H1 (cell line): ENCODE results near the gene EPN2. TPM values are rescaled to one million over a fixed set of nuclear protein-coding genes. Genes with fewer than 3 reads are reported as not detected.

Experiments
- CTCF ChIA-PET: fragments of 300-600 bp; sonication (Branson Sonifier 250); formaldehyde crosslinking; loops from one replicate; lab custom pipeline; 2021; ENCODE audit not compliant: partially characterized antibody; lab: Charles Lee
- POLR2A ChIA-PET: fragments of 300-600 bp; sonication (Branson Sonifier 250); formaldehyde crosslinking; loops from one replicate; lab custom pipeline; 2021; ENCODE audit warnings: inconsistent platforms; ENCODE audit not compliant: partially characterized antibody; lab: Charles Lee
- DNase-seq, 2 experiments: peaks; one replicate each; pipeline versions ENCODE4 v3.0.0 to v3.0.0-alpha.2; 2010 to 2022; ENCODE audit warnings: low spot score in 2 of 2, low read depth in 1 of 2, mixed read lengths in 1 of 2
- FAIRE-seq: peaks from 2 replicates; lab custom pipeline; 2011; peaks lifted over from hg19 to GRCh38; lab: Jason Lieb, UNC
- H2AFZ ChIP-seq: 2 replicates; pipeline ENCODE4 v1.8.1; 2012; ENCODE audit warnings: low read length, inconsistent platforms
- H2AK5ac ChIP-seq: 2 replicates; pipeline ENCODE4 v1.6.1; 2013; ENCODE audit warnings: low read depth, low read length
- H2BK120ac ChIP-seq: replicated peaks from 2 replicates; pipeline ENCODE3; 2013; ENCODE audit warnings: low read depth, low read length, inconsistent platforms
- H2BK12ac ChIP-seq: 2 replicates; pipeline ENCODE4 v1.6.1; 2013; ENCODE audit warnings: low read depth, low read length
- H2BK15ac ChIP-seq: 2 replicates; pipeline ENCODE4 v1.6.1; 2013; ENCODE audit warnings: low read length
- H2BK20ac ChIP-seq: 2 replicates; pipeline ENCODE4 v1.6.1; 2013; ENCODE audit warnings: low read length
- H2BK5ac ChIP-seq: 2 replicates; pipeline ENCODE4 v1.6.1; 2013; ENCODE audit warnings: low read depth, low read length
- H3K14ac ChIP-seq: 2 replicates; pipeline ENCODE4 v1.6.1; 2013; ENCODE audit warnings: inconsistent platforms; ENCODE audit not compliant: insufficient read length
- H3K18ac ChIP-seq: 2 replicates; pipeline ENCODE4 v1.6.1; 2013; ENCODE audit warnings: low read length; ENCODE audit errors: extremely low read depth
- H3K23ac ChIP-seq: 2 replicates; pipeline ENCODE4 v1.6.1; 2013; ENCODE audit warnings: inconsistent platforms; ENCODE audit not compliant: insufficient read length
- H3K23me2 ChIP-seq: 2 replicates; pipeline ENCODE4 v1.6.1; 2013; ENCODE audit warnings: low read depth, low read length
- H3K27ac ChIP-seq: 2 replicates; pipeline ENCODE4 v1.6.1; 2011; ENCODE audit warnings: low read depth, low read length, inconsistent platforms
- H3K27me3 ChIP-seq, 4 experiments: replicated peaks in 1 of 4; 1 replicate in 1 of 4; 2 replicates in 3 of 4; pipeline versions ENCODE4 v1.6.1 to v1.8.1; 2011 to 2013; ENCODE audit warnings: low read length in 3 of 4, mild to moderate bottlenecking in 3 of 4, inconsistent platforms in 2 of 4, mixed read lengths in 2 of 4, moderate library complexity in 1 of 4; ENCODE audit not compliant: control insufficient read depth in 3 of 4, insufficient read depth in 3 of 4; ENCODE audit errors: extremely low read depth in 1 of 4
- H3K36me3 ChIP-seq, 4 experiments: 2 replicates each; pipeline versions ENCODE4 v1.6.1 to v1.8.1; 2011 to 2013; ENCODE audit warnings: mild to moderate bottlenecking in 4 of 4, low read length in 3 of 4, moderate library complexity in 2 of 4, control low read depth in 1 of 4, inconsistent platforms in 1 of 4; ENCODE audit not compliant: insufficient read depth in 4 of 4, control insufficient read depth in 2 of 4
- H3K4ac ChIP-seq: replicated peaks from 2 replicates; pipeline ENCODE3; 2013; ENCODE audit warnings: low read length, low read depth, mixed read lengths, inconsistent platforms; ENCODE audit not compliant: insufficient read length
- H3K4me1 ChIP-seq, 4 experiments: replicated peaks in 1 of 4; 1 replicate in 1 of 4; 2 replicates in 3 of 4; pipeline versions ENCODE4 v1.6.1 to v1.8.1; 2011 to 2013; ENCODE audit warnings: low read length in 3 of 4, inconsistent platforms in 2 of 4, mixed read lengths in 1 of 4; ENCODE audit not compliant: insufficient read depth in 4 of 4, control insufficient read depth in 3 of 4
- H3K4me2 ChIP-seq, 2 experiments: 2 replicates each; pipeline versions ENCODE4 v1.6.1 to v1.8.1; 2011 to 2013; ENCODE audit warnings: low read depth in 2 of 2, low read length in 2 of 2, control low read depth in 1 of 2, inconsistent platforms in 1 of 2, mild to moderate bottlenecking in 1 of 2; ENCODE audit not compliant: insufficient read depth in 1 of 2
- H3K4me3 ChIP-seq, 4 experiments: fragments of 200-600, 300-600 bp in 1 of 4; sonication (generic), shearing (Covaris generic), sonication (Bioruptor Twin) in 1 of 4; 2 replicates each; pipeline versions ENCODE4 v1.5.1 to v1.8.1; 2011 to 2016; ENCODE audit warnings: low read length in 4 of 4, low read depth in 3 of 4, control low read depth in 2 of 4, inconsistent platforms in 2 of 4, mild to moderate bottlenecking in 2 of 4, mixed read lengths in 1 of 4, moderate library complexity in 1 of 4; ENCODE audit not compliant: insufficient read depth in 2 of 4; ENCODE audit errors: extremely low read depth in 1 of 4
- H3K56ac ChIP-seq: replicated peaks from 2 replicates; pipeline ENCODE3; 2013; ENCODE audit warnings: low read depth, mild to moderate bottlenecking, mixed read lengths, low read length, inconsistent platforms; ENCODE audit not compliant: insufficient read length
- H3K79me1 ChIP-seq: 2 replicates; pipeline ENCODE4 v1.6.1; 2013; ENCODE audit warnings: low read depth, low read length, control low read depth
- H3K79me2 ChIP-seq, 2 experiments: 2 replicates each; pipeline versions ENCODE4 v1.6.1 to v1.8.1; 2012 to 2013; ENCODE audit warnings: low read length in 2 of 2, mild to moderate bottlenecking in 2 of 2, inconsistent platforms in 1 of 2; ENCODE audit not compliant: insufficient read depth in 2 of 2, control insufficient read depth in 1 of 2
- H3K9ac ChIP-seq, 4 experiments: replicated peaks in 1 of 4; 1 replicate in 1 of 4; 2 replicates in 3 of 4; pipeline versions ENCODE4 v1.6.1 to v1.8.1; 2011 to 2013; ENCODE audit warnings: low read depth in 3 of 4, low read length in 3 of 4, control low read depth in 2 of 4, mild to moderate bottlenecking in 2 of 4, moderate library complexity in 2 of 4, inconsistent platforms in 1 of 4; ENCODE audit errors: extremely low read depth in 1 of 4
- H3K9me3 ChIP-seq, 2 experiments: 2 replicates each; pipeline versions ENCODE4 v1.6.1 to v1.8.1; 2012 to 2013; ENCODE audit warnings: mild to moderate bottlenecking in 2 of 2, moderate library complexity in 2 of 2, control low read depth in 1 of 2, inconsistent platforms in 1 of 2, low read depth in 1 of 2, low read length in 1 of 2, mixed read lengths in 1 of 2; ENCODE audit not compliant: insufficient read depth in 2 of 2
- H4K20me1 ChIP-seq, 2 experiments: replicated peaks in 1 of 2; 2 replicates each; pipeline versions ENCODE3 to v1.8.1; 2011 to 2013; ENCODE audit warnings: inconsistent platforms in 2 of 2, low read length in 2 of 2, mild to moderate bottlenecking in 1 of 2; ENCODE audit not compliant: insufficient read depth in 2 of 2, control insufficient read depth in 1 of 2
- H4K5ac ChIP-seq: 2 replicates; pipeline ENCODE4 v1.6.1; 2013; ENCODE audit warnings: low read length, low read depth, mixed read lengths, inconsistent platforms; ENCODE audit not compliant: insufficient read length
- H4K8ac ChIP-seq: 2 replicates; pipeline ENCODE4 v1.8.0; 2013; ENCODE audit warnings: mild to moderate bottlenecking, moderate library complexity, low read length, inconsistent platforms; ENCODE audit not compliant: insufficient read depth; ENCODE audit errors: extremely low read depth
- H4K91ac ChIP-seq: replicated peaks from 2 replicates; pipeline ENCODE3; 2013; ENCODE audit warnings: low read length, mixed read lengths, inconsistent platforms; ENCODE audit not compliant: insufficient read length
- ATF2 ChIP-seq: IDR thresholded peaks from 2 replicates; pipeline ENCODE4 v1.6.1; 2012; ENCODE audit warnings: low read length, inconsistent platforms
- KDM5A ChIP-seq: fragments of 200-600 bp; IDR thresholded peaks from 2 replicates; pipeline ENCODE4 v1.7.1; 2012; ENCODE audit warnings: mild to moderate bottlenecking, low read length, inconsistent platforms, mixed read lengths
- POLR2A ChIP-seq, 2 experiments: IDR thresholded peaks; 1 replicate in 1 of 2; 2 replicates in 1 of 2; pipeline ENCODE4 v1.6.1; 2011; ENCODE audit warnings: low read depth in 2 of 2, low read length in 2 of 2, mild to moderate bottlenecking in 2 of 2; ENCODE audit errors: control extremely low read depth in 1 of 2
- POLR2AphosphoS5 ChIP-seq: IDR thresholded peaks from 2 replicates; pipeline ENCODE4 v1.6.1; 2011; ENCODE audit warnings: low read depth, low read length
- RFX5 ChIP-seq: IDR thresholded peaks from 2 replicates; pipeline ENCODE4 v1.6.1; 2011; ENCODE audit warnings: low read depth, low read length, improper control_type of control experiment, borderline replicate concordance
- RNF2 ChIP-seq: fragments of 200-900, 300-1000 bp; sonication (generic); IDR thresholded peaks from 2 replicates; pipeline ENCODE4 v1.7.1; 2016; ENCODE audit warnings: borderline replicate concordance, low read depth, mild to moderate bottlenecking, antibody characterized with exemption, low read length; ENCODE audit not compliant: poor library complexity, severe bottlenecking; ENCODE audit errors: missing control alignments
- RXRA ChIP-seq: IDR thresholded peaks from 2 replicates; pipeline ENCODE4 v1.6.1; 2011; ENCODE audit warnings: low read depth, mild to moderate bottlenecking, low read length, moderate library complexity; ENCODE audit not compliant: insufficient read depth
- TCF12 ChIP-seq: IDR thresholded peaks from 2 replicates; pipeline ENCODE4 v1.6.1; 2011; ENCODE audit warnings: low read depth, mild to moderate bottlenecking, low read length
- WGBS, 2 experiments: shearing (Covaris generic) in 1 of 2; methylation state at CpG; one replicate each; pipeline versions ENCODE4 v1.1.6 to v1.1.7; 2013 to 2015; ENCODE audit warnings: low lambda C conversion rate in 2 of 2, mixed read lengths in 2 of 2, inconsistent platforms in 1 of 2, low coverage in 1 of 2, missing lambda C conversion rate in 1 of 2; ENCODE audit not compliant: insufficient replicate concordance in 2 of 2, insufficient coverage in 1 of 2, insufficient read length in 1 of 2; ENCODE audit errors: extremely low coverage in 1 of 2, missing lambda C conversion rate in 1 of 2; 5-methylcytosine and 5-hydroxymethylcytosine counted together
- polyA plus RNA-seq, 7 experiments: library from polyadenylated mRNA; depleted of rRNA in 3 of 7; stranded (reverse) in 5 of 7; unstranded in 2 of 7; fragments of >200 nt in 5 of 7; fragments of 200-250 nt in 2 of 7; gene quantifications; 1 replicate in 5 of 7; 2 replicates in 1 of 7; 4 replicates in 1 of 7; pipeline versions ENCODE4 v1.2.1 to v1.2.3, GENCODE V29; 2011 to 2013; ENCODE audit warnings: missing spikeins in 2 of 7, mixed read lengths in 2 of 7
- total RNA-seq: library from RNA; stranded (reverse); fragmentation: NEBNext Ultra II Directional; extraction: Animal tissue kit (Norgen Biotek cat#: 25700); gene quantifications from 2 replicates; pipeline ENCODE4 v1.2.1, GENCODE V29; 2021
- TF ChIP-seq, protein P1 (sequence below): IDR thresholded peaks from 2 replicates; pipeline ENCODE4 v1.6.1; 2012; ENCODE audit warnings: inconsistent platforms

EPN2 gene
- total and polyA plus RNA-seq, 2 of the 8 experiments (the other 6 are each of a cell fraction or from before 2014, with no cell fraction given) = 28.7 to 55.8 TPM

DNA sequence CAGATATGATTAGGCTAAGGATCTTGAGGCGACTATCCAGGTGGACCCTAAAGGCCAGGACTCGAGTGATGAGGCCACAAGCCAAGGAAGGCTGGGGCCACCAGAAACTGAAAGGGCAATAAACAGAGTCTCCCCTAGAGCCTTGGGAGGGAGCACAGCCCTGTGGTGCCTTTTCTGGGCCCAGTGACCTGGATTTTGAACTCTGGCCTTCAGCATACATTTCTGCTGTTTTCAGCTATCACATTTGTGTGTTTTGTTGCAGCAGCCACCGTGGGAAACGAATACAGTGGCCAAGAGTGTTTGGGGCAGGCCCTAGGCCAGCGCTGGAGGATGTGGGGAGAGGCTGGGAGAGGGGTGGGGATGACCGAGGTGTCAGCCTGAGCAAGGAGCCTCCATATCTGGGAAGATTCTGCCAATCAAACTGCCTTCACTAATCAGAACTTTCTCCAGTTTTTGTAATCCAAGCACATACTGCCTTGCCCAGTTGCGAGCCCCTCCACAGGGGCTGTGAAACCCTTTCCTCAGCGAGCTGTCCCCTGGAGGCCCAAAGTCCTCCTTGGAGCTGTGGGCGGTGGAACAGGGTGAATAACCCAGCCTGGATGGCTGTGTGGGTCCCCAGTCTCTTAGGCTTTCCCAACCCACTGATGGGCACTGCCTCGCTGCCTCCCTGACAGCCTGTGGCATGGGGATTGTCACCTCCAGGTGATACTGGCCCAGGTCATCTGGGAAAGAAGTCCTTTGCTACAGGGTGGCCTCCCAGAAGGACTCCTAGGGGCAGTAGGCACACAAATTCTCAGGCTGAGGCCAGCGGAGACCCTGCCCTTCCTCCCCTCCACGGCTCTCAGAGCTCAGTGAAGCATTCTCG is 108.6 kb downstream of the EPN2 start:
- CTCF ChIA-PET = interaction anchor here (0.7 to 1.6 kb wide), 4 partner anchors 8 to 416 kb away, joined by 3 to 7 read pairs (median 4); partner anchors contain the start of gene B9D1
- H2AK5ac ChIP-seq = no peak overlapping the region
- TF ChIP-seq POLR2AphosphoS5 (0 out of 2 replicates have a peak, but pooled peaks have one; percentile 14), POLR2A (IDR thresholded peaks at IDR 0.05; ENCODE audit: control extremely low read depth in 1 of 2, low read depth in 2 of 2, low read length in 2 of 2) (peak in 1 of 2 experiments; percentile 40; a peak in 1 of 3 replicates), RFX5 (no peak), KDM5A (no peak), ATF2 (no peak), RXRA (no peak), RNF2 (no peak), TCF12 (no peak)
- TF ChIP-seq, protein P1, sequence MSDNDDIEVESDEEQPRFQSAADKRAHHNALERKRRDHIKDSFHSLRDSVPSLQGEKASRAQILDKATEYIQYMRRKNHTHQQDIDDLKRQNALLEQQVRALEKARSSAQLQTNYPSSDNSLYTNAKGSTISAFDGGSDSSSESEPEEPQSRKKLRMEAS = no peak
- TF ChIP-seq, all 59 proteins: peak for 2
- Histone ChIP-seq H2BK20ac (no peak overlapping the region), H2AFZ (no peak overlapping the region), H3K18ac (no peak overlapping the region), H3K79me2 (no peaks in the 10 kb centered on the region), H3K56ac (no peak overlapping the region), H2BK15ac (no peak overlapping the region), H3K4me1 (peaks cover 0 to 7% (median under 1%) of the 10 kb centered on the region in 4 experiments; a peak in 3 of 7 replicates), H3K27ac (no peak overlapping the region), H3K79me1 (no peaks in the 10 kb centered on the region), H3K4me3 (no peak overlapping the region), H4K8ac (peak overlapping the region; percentile 41), H3K4ac (no peak overlapping the region), H3K9me3 (no peaks in the 10 kb centered on the region), H3K27me3 (no peaks in the 10 kb centered on the region), H3K9ac (no peak overlapping the region), H3K14ac (no peak overlapping the region), H4K91ac (no peak overlapping the region), H4K5ac (no peak overlapping the region), H3K36me3 (peaks cover 0 to 5% (median 2%) of the 10 kb centered on the region in 4 experiments; a peak in 2 of 8 replicates), H4K20me1 (peaks cover 0 to 1% of the 10 kb centered on the region in 2 experiments), H2BK120ac (no peak overlapping the region), H3K4me2 (no peak overlapping the region), H2BK5ac (no peak overlapping the region), H3K23ac (no peak overlapping the region), H2BK12ac (no peak overlapping the region), H3K23me2 (no peaks in the 10 kb centered on the region)
- 91% methylated on average over 13 of the region's 13 CpGs; no CpG with 5 or more reads in 1 of the 2 experiments for WGBS, 2 experiments
- POLR2A ChIA-PET = interaction anchor here (0.8 to 1.6 kb wide), 3 partner anchors 12 to 98 kb away, joined by 4 to 6 read pairs (median 4); partner anchors contain the start of gene B9D1
- DNase-seq (no peak), FAIRE-seq (no peak)
